Sigmoid colon (tissue), 4 donors: ENCODE results near the gene SOCS6.

Experiments
- POLR2A ChIP-seq, 2 donors: fragments of 450-650 bp; IDR thresholded peaks; one replicate each; pipeline ENCODE4 v1.6.1; 2016; ENCODE audit warnings: antibody characterized with exemption in 2 of 2, mild to moderate bottlenecking in 2 of 2, moderate library complexity in 2 of 2
- POLR2AphosphoS5 ChIP-seq, 4 donors: sonication (generic); formaldehyde crosslinking; IDR thresholded peaks; one replicate each; pipeline ENCODE4 v1.6.1; 2017; ENCODE audit warnings: antibody characterized with exemption in 4 of 4
- TF ChIP-seq, protein P1 (sequence below), 4 experiments: fragments of 450-650 bp in 3 of 4; fragments of 200-600 bp in 1 of 4; IDR thresholded peaks; one replicate each; pipeline ENCODE4 v1.5.1; 2016 to 2019; ENCODE audit warnings: antibody characterized with exemption in 4 of 4, mild to moderate bottlenecking in 3 of 4, moderate library complexity in 2 of 4

DNA sequence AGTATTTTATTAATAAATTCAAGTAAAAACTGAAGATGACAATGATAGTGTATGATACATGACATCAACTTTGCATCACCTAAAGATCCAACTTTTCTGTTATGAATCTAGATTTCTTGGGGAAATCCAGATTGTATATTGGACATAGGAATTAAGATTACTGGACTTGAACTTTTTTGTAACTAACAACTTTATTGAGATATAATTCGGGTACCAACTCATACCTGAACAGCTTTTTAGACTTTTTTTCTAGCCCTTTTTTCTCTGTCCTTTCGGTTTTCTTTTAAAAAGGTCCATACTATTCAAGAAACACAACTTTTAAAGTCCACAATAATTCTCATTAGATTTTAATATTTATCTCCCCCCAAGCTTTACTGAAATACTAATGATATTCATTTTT lies 1.1 kb upstream of the SOCS6 start:
- TF ChIP-seq, protein P1, sequence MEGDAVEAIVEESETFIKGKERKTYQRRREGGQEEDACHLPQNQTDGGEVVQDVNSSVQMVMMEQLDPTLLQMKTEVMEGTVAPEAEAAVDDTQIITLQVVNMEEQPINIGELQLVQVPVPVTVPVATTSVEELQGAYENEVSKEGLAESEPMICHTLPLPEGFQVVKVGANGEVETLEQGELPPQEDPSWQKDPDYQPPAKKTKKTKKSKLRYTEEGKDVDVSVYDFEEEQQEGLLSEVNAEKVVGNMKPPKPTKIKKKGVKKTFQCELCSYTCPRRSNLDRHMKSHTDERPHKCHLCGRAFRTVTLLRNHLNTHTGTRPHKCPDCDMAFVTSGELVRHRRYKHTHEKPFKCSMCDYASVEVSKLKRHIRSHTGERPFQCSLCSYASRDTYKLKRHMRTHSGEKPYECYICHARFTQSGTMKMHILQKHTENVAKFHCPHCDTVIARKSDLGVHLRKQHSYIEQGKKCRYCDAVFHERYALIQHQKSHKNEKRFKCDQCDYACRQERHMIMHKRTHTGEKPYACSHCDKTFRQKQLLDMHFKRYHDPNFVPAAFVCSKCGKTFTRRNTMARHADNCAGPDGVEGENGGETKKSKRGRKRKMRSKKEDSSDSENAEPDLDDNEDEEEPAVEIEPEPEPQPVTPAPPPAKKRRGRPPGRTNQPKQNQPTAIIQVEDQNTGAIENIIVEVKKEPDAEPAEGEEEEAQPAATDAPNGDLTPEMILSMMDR (IDR thresholded peaks at IDR 0.05), result no peak
- TF ChIP-seq POLR2A (IDR thresholded peaks at IDR 0.05) (no peak), POLR2AphosphoS5 (IDR thresholded peaks at IDR 0.05) (no peak)
